OCI-LY7 (cell line): Measurements from ENCODE around the gene RFC5. TPM values are rescaled to one million over a fixed set of nuclear protein-coding genes. Genes with fewer than 3 reads are reported as not detected.

Experiments
- BruUV-seq: library from RNA; stranded (reverse); fragments of 400-500 nt; replicated peaks from 2 replicates; lab custom pipeline; 2021; lab: Mats Ljungman, UMichigan
- CTCF ChIA-PET: fragments of 300-600 bp; sonication (Branson Sonifier 250); formaldehyde crosslinking; loops from one replicate; lab custom pipeline; 2022; ENCODE audit warnings: antibody characterized with exemption; ENCODE audit not compliant: unreplicated experiment; lab: Charles Lee
- POLR2A ChIA-PET: fragments of 300-600 bp; sonication (Branson Sonifier 250); formaldehyde crosslinking; loops from one replicate; lab custom pipeline; 2022; ENCODE audit warnings: antibody characterized with exemption; lab: Charles Lee
- DNase-seq: peaks from one replicate; pipeline ENCODE4 v3.0.0-alpha.2; 2015; ENCODE audit warnings: low spot score
- H2AFZ ChIP-seq: fragments of 200-600 bp; sonication (generic), shearing (Covaris generic); 2 replicates; pipeline ENCODE4 v1.6.1; 2014; ENCODE audit warnings: mild to moderate bottlenecking, antibody characterized with exemption, low read length, moderate library complexity
- H3K27ac ChIP-seq: fragments of 200-600 bp; sonication (generic); 2 replicates; pipeline ENCODE4 v1.5.1; 2014; ENCODE audit warnings: mixed run types, low read depth, mild to moderate bottlenecking, moderate library complexity, low read length, inconsistent platforms; ENCODE audit not compliant: poor library complexity, severe bottlenecking
- H3K36me3 ChIP-seq: fragments of 200-600 bp; sonication (generic); 2 replicates; pipeline ENCODE4 v1.6.1; 2014; ENCODE audit warnings: mild to moderate bottlenecking, antibody characterized with exemption, low read length, moderate library complexity, mixed read lengths; ENCODE audit not compliant: insufficient read depth
- H3K4me1 ChIP-seq: fragments of 200-600 bp; sonication (generic); 2 replicates; pipeline ENCODE4 v1.5.1; 2014; ENCODE audit warnings: mild to moderate bottlenecking, low read length; ENCODE audit not compliant: insufficient read depth, poor library complexity, severe bottlenecking
- H3K4me2 ChIP-seq: fragments of 200-600 bp; sonication (generic); 2 replicates; pipeline ENCODE4 v1.6.1; 2014; ENCODE audit warnings: mild to moderate bottlenecking, low read length
- H3K4me3 ChIP-seq: fragments of 200-600 bp; sonication (generic); 2 replicates; pipeline ENCODE4 v1.5.1; 2014; ENCODE audit warnings: mild to moderate bottlenecking, low read depth, low read length; ENCODE audit not compliant: poor library complexity, severe bottlenecking
- H3K79me2 ChIP-seq: fragments of 200-600 bp; sonication (generic); 2 replicates; pipeline ENCODE4 v1.6.1; 2016; ENCODE audit warnings: low read depth, mild to moderate bottlenecking, low read length, moderate library complexity, mixed read lengths; ENCODE audit not compliant: insufficient read depth
- H3K9me2 ChIP-seq: fragments of 200-600 bp; sonication (generic); 2 replicates; pipeline ENCODE4 v1.6.1; 2016; ENCODE audit warnings: mild to moderate bottlenecking, low read length, mixed read lengths; ENCODE audit not compliant: insufficient read depth
- H3K9me3 ChIP-seq: fragments of 200-600 bp; sonication (generic); 2 replicates; pipeline ENCODE4 v1.6.1; 2014; ENCODE audit warnings: mild to moderate bottlenecking, mixed run types, low read length, mixed read lengths
- H4K20me1 ChIP-seq: fragments of 200-600 bp; sonication (generic); 2 replicates; pipeline ENCODE4 v1.6.1; 2014; ENCODE audit warnings: mild to moderate bottlenecking, antibody characterized with exemption, low read length, moderate library complexity, mixed read lengths; ENCODE audit not compliant: insufficient read depth
- EZH2phosphoT487 ChIP-seq: fragments of 200-600 bp; sonication (generic); IDR thresholded peaks from 2 replicates; pipeline ENCODE4 v1.6.1; 2018; ENCODE audit warnings: low read depth, borderline replicate concordance, mild to moderate bottlenecking, mixed run types, antibody characterized with exemption, low read length, moderate library complexity, mixed read lengths
- intact Hi-C: fragments of 100-400 bp; cut with micrococcal nuclease; formaldehyde crosslinking; loops from one replicate; pipeline ENCODE4 v1.10.0; 2022; ENCODE audit not compliant: unreplicated experiment
- total RNA-seq, 2 experiments: library from RNA; depleted of rRNA in 1 of 2; stranded (reverse); fragments of >200 nt in 1 of 2; shearing (Covaris generic) in 1 of 2; gene quantifications; 2 replicates each; pipeline ENCODE4 v1.2.3, GENCODE V29; 2014 to 2022
- TF ChIP-seq, protein P1 (sequence below): fragments of 200-600 bp; sonication (generic); conservative IDR thresholded peaks from 2 replicates; pipeline ENCODE4 v1.5.1; 2014; ENCODE audit warnings: mild to moderate bottlenecking, antibody characterized with exemption, low read length, moderate library complexity, mixed read lengths

The RFC5 gene
- total RNA-seq, 2 experiments from 2014 or later = 68.3 to 91.4 TPM

DNA sequence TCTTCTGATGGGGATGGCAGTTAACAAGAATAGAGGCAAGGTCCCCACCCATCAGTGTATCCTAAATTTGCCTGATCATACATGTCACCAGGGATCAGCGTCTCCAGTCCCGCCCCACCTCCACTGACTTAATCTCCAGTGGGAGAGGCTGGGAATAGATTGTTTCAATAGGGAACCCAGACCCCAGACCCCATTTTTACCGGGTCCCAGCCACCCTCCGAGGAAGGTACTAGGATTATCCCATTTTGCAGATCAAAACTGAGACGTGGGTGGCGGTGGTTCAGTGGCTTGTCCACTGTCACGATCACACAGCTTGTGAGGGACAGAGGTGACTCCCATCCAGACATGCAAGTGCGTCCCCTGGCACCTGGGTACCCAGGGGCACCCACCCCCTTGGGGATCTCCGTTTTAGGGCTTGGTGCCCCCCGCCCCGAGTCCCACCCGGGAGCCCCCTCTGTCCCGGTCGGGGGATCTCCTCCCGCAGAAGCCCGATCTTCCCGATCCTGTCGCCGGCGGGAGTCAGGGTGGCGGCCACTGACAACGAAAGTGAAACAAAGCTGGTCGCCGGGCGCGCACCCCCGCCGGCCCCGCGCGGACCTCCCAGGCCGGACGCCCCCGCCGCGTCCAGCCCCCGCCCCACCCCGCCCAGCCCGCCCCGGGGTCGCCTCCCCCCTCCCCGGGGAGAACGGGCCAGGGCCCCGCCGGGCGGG lies 44.0 kb downstream of the RFC5 start:
- H2AFZ ChIP-seq = 0 out of 2 replicates have a peak overlapping the region, but pooled peaks have one; percentile 1
- BruUV-seq = no TSS peak
- H3K36me3 ChIP-seq = no peaks in the 10 kb centered on the region
- TF ChIP-seq, protein P1, sequence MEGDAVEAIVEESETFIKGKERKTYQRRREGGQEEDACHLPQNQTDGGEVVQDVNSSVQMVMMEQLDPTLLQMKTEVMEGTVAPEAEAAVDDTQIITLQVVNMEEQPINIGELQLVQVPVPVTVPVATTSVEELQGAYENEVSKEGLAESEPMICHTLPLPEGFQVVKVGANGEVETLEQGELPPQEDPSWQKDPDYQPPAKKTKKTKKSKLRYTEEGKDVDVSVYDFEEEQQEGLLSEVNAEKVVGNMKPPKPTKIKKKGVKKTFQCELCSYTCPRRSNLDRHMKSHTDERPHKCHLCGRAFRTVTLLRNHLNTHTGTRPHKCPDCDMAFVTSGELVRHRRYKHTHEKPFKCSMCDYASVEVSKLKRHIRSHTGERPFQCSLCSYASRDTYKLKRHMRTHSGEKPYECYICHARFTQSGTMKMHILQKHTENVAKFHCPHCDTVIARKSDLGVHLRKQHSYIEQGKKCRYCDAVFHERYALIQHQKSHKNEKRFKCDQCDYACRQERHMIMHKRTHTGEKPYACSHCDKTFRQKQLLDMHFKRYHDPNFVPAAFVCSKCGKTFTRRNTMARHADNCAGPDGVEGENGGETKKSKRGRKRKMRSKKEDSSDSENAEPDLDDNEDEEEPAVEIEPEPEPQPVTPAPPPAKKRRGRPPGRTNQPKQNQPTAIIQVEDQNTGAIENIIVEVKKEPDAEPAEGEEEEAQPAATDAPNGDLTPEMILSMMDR = no peak
- no peak for TF ChIP-seq EZH2phosphoT487
- intact Hi-C loops = loop anchor here (5.0 kb wide), 1 partner anchor 77 kb away; the partner anchor contains the start of gene PEBP1
- H3K27ac ChIP-seq = no peak overlapping the region
- POLR2A ChIA-PET = no interaction called here
- no peaks in the 10 kb centered on the region for H3K79me2 ChIP-seq
- peak overlapping the region; percentile 90 for H3K4me2 ChIP-seq
- CTCF ChIA-PET = interaction anchor here (0.6 kb wide), 2 partner anchors 256 to 452 kb away, joined by 4 to 11 read pairs; no protein-coding TSS in a partner anchor
- peak overlapping the region; percentile 78 for H3K4me3 ChIP-seq
- H3K9me3 ChIP-seq = no peaks in the 10 kb centered on the region
- no peaks in the 10 kb centered on the region for H3K9me2 ChIP-seq
- peaks cover 43% of the 10 kb centered on the region for H3K4me1 ChIP-seq
- H4K20me1 ChIP-seq = no peaks in the 10 kb centered on the region
- no peak for DNase-seq

GRCh38 chr12:118061011-118061872 lies 44.7 kb downstream of the RFC5 start, which contains the start of gene WSB2:
Gene WSB2, minus strand, starts transcription at chr12:118061179. Its CDS starts 131 bp downstream, at chr12:118061048.
- BruUV-seq = no TSS peak
- Histone ChIP-seq H3K36me3 (no peaks in the 10 kb centered on the region), H3K79me2 (no peaks in the 10 kb centered on the region), H2AFZ (peak within 1 kb of the TSS; percentile 88), H4K20me1 (no peaks in the 10 kb centered on the region), H3K4me1 (peaks cover 48% of the 10 kb centered on the region), H3K9me2 (no peaks in the 10 kb centered on the region), H3K27ac (peak within 1 kb of the TSS; percentile 40), H3K4me2 (peak within 1 kb of the TSS; percentile 90), H3K4me3 (peak within 1 kb of the TSS; percentile 78), H3K9me3 (no peaks in the 10 kb centered on the region)
- ChIA-PET POLR2A (interaction anchor here (0.6 to 1.2 kb wide), 3 partner anchors 13 to 1999 kb away, joined by 3 to 5 read pairs (median 3); no protein-coding TSS in a partner anchor), CTCF (interaction anchor here (0.6 to 0.7 kb wide), 3 partner anchors 42 to 453 kb away, joined by 3 to 11 read pairs (median 4); no protein-coding TSS in a partner anchor)
- peak; percentile 53 for DNase-seq
- intact Hi-C loops = loop anchor here (5.0 kb wide), 1 partner anchor 76 kb away; the partner anchor contains the start of gene PEBP1
- TF ChIP-seq, protein P1 = no peak
- TF ChIP-seq EZH2phosphoT487 = no peak
